Hepatocyte (in vitro differentiated cells): Measurements from ENCODE around the gene KXD1.

Experiments used
- EZH2 ChIP-seq: fragments of 200-600 bp; sonication (generic); IDR thresholded peaks from 2 replicates; pipeline ENCODE4 v1.6.1; 2016; ENCODE audit warnings: antibody characterized with exemption, mild to moderate bottlenecking, borderline replicate concordance
- EZH2phosphoT487 ChIP-seq: fragments of 200-600 bp; sonication (generic); IDR thresholded peaks from one replicate; pipeline ENCODE4 v1.6.1; 2018; ENCODE audit warnings: antibody characterized with exemption, mild to moderate bottlenecking, low read depth, moderate library complexity; ENCODE audit not compliant: unreplicated experiment, severe bottlenecking
- TF ChIP-seq, protein P1 (sequence below): fragments of 200-600 bp; sonication (generic); IDR thresholded peaks from 2 replicates; pipeline ENCODE4 v1.5.1; 2016; ENCODE audit warnings: antibody characterized with exemption, mild to moderate bottlenecking; ENCODE audit not compliant: poor library complexity

DNA sequence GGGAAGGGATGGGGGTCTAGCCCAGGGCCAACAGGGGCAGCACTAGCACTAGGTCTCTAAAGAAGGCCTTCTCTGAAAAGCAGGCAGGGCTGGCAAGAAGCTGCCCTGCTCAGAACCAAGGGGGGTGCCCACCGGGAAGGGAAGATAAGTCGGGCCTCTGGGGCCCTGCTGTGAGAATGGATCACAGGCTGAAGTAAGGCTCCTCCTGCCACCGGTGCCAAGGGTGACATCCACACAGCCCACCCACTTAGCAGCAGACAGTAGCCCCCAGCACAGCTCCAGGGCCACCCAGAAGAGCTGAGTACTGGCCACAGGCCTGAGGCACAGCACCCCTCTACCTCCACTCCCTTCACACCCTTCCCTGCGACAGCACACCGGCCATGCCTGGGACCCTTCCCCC, 41.7 kb upstream of the KXD1 start:
- TF ChIP-seq EZH2 (no peak), EZH2phosphoT487 (no peak)
- TF ChIP-seq, protein P1, sequence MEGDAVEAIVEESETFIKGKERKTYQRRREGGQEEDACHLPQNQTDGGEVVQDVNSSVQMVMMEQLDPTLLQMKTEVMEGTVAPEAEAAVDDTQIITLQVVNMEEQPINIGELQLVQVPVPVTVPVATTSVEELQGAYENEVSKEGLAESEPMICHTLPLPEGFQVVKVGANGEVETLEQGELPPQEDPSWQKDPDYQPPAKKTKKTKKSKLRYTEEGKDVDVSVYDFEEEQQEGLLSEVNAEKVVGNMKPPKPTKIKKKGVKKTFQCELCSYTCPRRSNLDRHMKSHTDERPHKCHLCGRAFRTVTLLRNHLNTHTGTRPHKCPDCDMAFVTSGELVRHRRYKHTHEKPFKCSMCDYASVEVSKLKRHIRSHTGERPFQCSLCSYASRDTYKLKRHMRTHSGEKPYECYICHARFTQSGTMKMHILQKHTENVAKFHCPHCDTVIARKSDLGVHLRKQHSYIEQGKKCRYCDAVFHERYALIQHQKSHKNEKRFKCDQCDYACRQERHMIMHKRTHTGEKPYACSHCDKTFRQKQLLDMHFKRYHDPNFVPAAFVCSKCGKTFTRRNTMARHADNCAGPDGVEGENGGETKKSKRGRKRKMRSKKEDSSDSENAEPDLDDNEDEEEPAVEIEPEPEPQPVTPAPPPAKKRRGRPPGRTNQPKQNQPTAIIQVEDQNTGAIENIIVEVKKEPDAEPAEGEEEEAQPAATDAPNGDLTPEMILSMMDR, result no peak
